GM19397 (cell line): Measurements from ENCODE around the gene ADAR.

Experiments used
- ATAC-seq: cut with Tn5 transposase; IDR thresholded peaks from one replicate; pipeline ENCODE4 v1.9.1; 2021; ENCODE audit warnings: mild to moderate bottlenecking, moderate library complexity; ENCODE audit not compliant: unreplicated experiment

Gene ADAR

DNA sequence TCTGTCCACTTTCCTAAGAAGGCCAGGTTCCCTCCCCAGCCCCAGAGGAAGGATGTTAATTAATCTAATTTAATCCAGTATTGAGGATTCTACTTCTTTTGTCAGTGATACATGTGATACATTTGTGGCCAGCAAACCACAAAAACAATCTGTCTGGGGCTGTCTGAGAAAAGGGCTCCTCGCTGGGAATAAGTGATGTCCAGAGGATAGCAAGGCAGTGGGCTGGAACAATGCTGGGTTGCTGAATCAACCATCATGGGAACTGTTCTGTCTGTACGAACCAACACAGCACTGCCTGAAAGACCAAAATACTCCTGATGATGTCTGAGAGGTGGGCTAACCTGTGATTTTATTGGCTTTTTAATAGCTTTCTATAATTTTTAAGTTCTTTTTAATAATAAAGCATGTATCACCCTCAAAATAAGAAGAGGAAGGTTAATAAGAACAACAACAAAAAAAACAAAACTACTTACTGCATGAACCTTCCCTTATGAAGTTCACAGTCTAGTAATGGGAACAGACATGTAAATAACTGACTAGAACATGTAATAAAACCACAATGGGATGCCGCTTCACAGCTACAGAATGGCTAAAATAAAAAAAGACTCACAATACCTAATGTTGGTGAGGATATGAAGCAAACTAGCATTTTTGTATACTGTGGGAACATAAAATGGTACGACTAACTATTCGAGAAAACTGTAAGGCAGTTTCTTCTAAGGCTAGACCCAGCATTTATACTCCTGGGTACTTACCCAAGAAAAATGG is 11.4 kb upstream of the ADAR start:
- ATAC-seq, result no peak

DNA sequence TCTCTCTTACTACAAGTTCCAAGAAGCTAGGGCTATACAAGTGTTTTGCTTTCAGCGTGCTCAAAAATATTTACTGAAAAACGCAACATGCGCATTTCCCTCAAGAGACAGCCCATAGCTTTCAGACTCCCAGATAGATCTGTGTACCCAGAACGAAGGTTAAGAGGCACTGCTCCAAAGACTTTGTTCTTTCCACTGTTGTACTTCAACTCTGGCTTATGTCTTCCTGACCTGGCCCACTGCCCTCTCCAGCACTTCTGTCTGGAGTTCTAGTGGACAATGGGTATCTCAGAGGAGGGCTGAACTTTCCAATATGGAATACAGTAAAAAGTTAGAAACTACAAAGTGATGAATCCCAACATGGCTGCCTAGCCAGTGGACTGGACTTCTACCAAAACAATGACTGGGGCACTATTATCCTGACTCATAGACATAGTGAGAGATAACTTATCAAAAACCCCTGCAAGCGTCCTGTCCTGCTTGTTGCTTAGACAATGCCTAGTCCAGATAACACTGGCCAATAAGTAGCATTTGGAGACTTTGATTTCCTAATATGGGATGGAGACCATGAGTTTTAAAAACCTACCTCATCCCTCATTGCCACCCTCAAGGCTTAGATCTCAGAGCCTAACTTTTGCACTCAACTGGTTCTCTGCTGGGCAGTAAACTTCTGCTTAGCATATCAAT is 8.8 kb upstream of the ADAR start:
- no peak for ATAC-seq

DNA sequence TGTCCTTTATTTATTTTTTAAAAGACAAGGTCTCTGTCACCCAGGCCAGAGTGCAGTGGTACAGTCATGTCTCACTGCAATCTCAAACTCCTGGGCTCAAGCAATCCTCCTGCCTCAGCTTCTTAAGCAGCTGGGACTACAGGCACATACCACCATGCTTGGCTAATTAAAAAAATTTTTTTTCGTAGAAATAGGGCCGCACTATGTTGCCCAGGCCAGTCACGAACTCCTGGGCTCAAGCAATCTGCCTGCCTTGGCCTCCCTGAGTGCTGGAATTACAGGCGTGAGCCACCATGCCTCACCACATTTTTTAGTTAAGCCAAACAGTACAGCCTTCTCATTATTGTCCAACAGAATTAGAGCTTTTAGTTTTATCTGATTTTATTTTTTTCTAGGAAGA is 7.4 kb upstream of the ADAR start:
- no peak for ATAC-seq

DNA sequence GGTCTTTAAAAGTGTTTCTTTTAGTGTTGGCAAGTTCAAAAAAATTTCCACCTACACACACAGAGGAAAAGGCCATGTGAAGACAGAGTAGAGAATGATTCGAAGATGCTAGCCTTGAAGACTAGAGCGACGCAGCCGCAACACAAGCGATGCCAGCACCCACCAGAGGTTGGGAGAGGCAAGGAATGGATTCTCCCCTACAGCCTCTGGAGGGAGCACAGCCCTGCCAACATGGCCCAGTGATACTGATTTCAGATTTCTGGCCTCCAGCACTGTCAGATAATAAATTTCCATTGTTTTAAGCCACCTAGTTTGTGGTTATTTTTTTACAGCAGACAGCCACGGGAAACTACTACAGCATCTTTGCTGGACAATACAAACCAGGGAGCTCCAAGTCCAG is 6.9 kb upstream of the ADAR start:
- ATAC-seq, result no peak

DNA sequence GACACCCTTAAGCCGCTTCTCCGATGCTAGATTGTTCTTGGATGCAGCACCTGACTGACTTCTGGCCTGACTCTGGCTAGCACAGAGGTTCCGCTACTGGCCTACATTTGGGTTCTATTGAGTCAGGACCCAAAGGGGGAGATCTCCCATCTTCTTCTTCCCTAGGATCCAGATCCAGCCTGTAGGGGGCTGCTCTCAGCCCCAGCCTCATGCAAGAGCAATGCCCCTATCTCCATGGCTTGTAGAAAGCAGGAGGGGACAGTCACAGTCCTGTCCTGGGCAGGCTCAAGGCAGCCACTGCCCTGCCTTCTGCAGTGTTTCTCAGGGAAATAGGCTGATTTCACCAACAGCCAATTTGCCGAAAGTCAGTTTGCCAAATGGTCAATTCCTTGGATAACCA is 6.3 kb upstream of the ADAR start:
- ATAC-seq, result no peak

DNA sequence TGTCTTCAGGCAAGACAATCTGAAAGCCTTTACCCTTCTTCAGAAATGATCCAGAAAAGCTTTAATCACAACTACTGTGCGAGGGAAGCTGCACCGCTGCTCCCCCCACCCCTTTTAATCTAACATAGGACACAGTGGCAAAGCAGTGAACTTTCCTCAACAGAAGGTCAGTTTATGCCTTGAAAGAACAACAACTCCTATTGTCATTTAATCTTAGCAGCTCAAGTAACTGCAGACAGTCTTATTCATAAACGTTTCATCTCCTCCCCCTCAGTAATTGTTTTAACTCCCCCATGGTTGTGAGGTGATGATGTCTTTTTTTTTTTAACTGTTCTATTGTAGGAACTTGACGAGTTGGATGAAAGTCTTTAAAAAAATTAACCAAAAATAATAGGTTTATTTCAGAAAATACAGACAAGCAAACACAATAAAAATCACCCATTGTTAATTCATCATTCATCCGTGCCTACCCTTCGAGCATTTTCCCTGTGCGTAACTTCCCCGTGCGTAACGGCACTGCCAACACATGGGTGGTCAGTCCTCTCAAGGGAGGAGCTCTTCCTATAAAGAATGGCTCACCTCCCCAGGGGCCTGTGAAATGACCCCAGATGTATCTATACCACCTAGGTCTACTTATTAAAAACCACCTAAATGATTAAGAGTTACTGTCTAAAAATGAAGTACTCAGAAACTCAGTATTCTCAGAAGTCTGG is 3.3 kb upstream of the ADAR start:
- ATAC-seq, result no peak

DNA sequence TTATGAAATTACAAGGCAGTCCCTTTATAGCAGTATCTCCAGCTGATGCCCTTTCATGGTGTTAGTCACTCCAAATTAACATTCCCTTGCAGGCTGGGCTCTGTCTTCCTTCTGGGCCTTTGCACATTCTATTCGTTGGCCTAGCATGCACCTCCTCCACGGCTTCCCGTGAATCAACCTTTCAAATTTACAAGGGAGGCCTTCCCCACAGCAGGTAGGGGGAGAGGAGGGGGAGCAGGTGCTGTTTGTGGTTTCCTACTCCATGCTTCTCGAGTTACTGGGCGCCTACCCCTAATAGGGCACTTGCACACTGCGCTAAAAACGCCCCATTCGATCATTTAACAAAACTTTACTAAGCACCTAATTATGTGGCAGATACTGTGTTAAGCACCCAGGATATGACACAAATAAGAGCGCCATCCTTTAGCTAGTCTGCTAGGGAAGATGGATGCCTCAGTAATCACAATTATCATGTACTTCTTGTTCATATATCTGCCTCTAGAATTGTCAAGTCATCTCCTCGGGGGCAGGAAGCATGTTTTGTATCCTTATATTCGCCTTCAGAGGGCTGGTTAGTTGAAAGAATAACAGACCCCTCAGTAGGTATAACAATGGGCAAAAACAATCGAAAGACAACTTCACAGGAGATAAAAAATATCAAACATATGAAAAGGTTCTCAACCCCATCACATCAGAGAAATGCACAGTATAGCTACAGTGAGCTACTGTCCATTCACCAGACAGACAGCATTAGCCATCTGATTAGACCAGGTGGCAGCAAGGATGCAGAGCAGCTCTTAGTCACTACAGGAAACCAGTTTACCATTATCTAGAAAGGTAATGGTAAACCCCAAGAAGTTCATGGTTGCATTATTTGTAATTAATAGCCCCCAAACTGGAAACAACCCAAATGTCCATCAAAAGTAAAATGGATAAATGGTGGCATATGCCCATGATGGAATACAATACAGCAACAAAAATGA is 1.7 kb upstream of the ADAR start:
- ATAC-seq, result no peak

DNA sequence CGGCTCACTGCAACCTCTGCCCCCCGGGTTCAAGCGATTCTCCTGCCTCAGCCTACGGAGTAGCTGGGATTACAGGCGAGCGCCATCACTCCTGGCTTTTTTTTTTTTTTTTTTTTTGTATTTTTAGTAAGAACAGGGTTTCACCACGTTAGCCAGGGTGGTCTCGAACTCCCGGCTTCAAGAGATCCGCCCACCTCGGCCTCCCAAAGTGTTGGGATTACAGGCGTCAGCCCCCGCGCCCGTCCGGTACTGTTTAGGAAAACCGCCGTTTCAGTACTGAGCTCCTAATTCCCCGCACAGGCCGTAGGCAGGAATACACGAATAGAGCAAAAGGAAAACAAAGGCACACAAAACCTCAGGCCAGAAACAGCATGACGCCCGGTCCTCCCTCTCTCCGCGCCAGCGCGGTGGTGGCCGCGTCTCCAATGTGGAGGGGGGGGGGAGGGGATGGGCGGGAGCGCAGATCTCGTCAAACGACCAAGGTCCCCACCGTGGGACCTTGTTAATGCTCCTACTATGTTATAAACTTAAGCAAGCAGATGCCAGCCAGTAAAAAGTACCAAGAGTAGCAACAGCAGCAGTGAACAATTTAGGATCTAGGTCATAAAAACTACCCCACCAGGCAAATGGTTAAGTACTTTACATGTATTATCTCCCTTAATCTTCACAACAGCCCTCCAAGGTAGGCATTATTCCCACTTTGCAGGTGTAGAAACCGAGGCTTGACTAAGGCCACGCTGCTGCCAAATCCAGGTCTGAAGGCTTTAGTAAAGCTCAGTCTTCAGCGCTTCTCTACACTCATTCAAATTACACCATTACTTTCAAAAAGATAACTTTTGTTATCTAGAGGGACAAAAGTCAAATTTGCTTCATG is 648 bp upstream of the ADAR start:
- ATAC-seq, result no peak

DNA sequence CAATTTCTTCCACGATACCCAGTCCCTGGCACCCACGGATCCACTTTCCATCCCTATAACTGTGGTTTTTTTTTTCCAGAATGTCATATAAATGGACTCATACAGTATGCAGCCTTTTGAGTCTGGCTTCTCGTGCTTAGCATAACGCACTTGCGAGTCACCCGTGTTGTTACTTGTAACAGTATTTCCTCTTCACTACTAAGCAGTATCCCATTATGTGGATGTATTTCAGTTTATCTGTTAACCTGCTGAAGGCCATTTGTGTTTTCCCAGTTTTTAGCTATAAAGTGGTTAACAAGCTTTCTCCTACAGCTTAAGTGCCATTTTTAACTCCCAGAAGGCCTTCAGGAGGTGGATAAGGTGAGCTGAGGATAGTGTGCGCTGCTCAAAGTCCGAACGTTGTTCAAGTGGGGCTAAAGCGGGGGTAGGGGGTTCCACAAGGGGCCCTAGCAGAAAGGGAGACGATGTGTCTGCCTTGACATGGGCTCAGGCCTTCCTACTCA is 829 bp downstream of the ADAR start:
- no peak for ATAC-seq

DNA sequence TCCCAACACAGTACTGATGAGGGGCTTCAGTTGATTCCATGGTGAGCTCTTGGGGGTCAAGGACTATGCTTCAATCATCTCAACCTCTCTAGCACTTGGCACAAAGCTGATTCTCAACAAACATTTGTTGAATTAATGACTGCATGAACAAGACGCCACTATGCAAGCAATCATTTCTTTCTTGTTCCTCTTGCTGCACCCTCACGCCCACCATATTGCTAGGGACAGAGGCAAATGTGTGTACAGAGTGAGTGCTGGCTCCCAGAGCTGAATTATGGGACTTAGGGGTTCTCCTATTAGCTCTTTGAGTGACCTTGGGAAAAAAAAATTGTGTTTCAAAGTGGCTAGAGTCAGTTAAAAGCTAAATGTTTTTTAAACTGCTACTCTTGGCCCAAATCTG is 2.5 kb downstream of the ADAR start:
- no peak for ATAC-seq

DNA sequence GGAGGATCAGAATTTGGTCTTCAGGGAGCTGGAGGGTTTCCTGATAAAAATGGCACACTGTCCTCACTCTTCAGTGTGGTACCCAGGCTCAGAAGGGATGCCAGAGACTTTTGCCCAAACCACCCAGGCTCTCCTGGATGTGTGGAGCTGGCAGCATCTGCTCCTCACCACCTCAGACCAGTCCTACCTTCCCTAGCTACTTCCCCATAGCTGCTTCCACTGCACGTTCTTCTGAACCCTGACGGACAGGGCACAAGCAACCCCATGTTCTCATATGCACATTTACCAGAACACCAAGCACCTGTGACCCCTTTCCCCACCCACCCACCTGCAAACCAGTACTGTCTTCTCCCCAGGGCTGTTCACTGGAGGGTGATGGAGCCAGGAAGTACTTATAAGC is 4.7 kb downstream of the ADAR start:
- no peak for ATAC-seq

DNA sequence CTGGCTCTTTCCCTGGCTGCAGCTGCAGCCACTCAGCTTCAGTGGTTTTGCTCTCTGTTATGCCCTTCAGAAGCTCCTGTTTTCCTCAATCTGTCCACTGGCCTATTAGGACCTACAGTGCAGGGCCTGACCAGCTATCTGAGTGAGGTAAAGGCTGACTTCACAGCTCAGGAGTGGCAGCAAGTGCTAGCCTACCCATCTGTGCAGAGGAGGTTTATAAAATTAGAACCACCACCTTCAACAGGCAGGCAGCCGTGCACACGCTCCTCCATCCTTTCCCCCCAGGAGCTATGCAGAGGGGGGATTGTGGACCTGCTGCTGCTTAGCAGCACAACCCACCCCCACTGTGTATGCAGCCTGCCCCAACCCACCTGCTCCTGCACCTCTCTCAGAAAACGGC is 8.3 kb downstream of the ADAR start:
- ATAC-seq, result no peak

DNA sequence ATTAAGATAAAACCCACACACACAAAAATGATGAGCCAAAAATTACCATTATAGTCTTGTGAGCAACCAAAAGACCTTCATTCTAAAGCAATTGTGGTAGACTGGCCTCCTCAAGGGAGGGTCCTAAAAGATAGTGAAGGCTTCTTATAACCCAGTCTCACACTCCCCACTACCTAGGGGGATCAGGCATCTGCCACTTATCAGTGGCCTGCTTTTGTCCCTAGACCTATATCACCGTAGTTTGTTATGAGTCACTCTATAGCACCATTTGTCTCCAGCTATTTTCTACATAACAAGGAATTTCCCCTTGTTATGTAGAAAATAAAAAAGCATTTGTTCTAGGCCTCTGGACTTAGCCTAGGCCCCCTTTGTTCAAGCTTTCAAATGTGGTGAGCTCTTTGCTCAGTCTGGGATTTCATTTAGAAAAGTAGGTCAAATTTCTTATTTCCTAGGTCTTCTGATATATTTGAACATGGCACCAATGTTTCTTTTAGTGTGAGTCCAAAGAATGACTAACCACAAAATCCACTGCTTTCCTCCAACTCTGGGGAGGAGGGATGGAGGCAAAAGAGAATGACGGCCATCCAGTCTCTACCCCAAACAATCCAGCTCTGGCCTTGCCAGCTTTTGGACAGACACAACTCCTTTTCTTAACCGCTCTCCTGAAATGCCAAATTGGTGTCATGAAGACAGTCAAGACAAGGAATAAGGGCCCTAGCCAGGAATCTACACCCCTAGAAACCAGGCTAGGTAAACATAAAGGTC is 8.9 kb downstream of the ADAR start:
- no peak for ATAC-seq

DNA sequence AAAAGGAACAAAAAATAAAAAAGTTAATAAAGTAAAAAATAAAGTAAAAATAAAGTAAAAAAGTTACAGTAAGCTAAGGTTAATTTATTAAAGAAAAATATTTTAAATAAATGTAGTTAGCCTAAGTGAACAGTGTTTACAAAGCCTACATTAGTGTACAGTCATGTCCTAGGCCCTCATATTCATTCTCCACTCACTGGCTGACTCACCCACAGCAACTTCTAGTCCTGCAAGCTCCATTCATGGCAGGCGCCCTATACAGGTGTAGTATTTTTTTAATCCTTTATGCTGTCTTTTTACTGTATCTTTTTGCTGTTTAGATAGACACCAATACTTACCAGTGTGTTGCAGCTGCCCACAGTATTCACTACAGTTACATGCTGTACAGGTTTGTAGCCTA is 12.4 kb downstream of the ADAR start:
- no peak for ATAC-seq

DNA sequence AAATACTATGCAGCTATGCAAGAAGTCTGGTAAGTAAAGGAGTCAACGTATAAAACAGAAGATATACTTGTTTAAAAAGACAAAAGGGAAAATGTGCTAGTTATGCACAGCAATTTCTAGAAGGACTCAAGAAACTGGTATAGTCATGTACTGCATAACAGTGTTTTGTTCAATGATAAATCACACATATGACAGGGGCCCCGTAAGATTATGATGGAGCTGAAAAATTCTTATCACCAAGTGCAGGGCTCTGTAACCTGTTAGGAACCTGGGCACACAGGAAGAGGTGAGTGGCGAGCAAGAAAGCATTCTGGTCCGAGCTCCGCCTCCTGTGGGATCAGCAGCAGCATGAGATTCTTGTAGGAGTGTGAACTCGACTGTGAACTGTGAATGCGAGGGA is 13.2 kb downstream of the ADAR start:
- no peak for ATAC-seq

DNA sequence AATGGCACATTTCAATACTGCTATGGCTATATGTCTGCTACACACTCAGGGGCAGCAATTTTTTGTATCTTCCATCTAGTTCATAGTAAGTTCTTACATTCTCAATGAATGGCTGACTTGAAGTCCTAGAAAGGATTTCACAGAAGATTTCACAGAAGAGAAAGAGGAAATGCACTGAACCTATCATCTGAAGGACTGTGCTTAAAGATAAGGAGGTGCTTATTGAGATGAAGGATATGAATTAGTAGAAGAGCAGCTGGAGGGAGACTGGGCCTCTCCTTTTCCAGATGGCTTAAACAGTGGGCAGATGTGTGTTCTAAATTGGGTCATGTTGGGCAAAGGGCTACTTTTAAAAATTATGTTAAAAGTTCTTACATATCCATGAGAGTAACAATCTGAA is 14.6 kb downstream of the ADAR start:
- no peak for ATAC-seq

DNA sequence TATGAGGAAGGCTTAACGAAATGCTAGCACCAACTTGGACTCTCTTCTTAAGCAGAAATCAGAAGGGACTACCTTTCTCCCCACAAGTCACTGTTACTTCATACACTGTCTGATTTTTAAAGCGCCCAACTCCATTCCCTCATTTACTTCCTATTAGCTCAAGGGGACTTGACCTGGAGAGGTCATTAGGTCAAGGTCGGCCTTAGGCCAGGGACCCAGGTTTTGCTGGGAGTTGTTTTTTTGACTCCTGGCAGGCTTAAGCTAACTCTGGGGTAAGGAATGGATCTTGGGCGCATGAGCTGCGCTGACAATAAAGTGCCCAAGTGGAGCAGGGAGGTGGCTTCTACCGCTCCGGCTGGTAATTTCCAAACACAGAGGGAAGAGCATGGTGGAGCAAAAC is 16.8 kb downstream of the ADAR start:
- no peak for ATAC-seq

DNA sequence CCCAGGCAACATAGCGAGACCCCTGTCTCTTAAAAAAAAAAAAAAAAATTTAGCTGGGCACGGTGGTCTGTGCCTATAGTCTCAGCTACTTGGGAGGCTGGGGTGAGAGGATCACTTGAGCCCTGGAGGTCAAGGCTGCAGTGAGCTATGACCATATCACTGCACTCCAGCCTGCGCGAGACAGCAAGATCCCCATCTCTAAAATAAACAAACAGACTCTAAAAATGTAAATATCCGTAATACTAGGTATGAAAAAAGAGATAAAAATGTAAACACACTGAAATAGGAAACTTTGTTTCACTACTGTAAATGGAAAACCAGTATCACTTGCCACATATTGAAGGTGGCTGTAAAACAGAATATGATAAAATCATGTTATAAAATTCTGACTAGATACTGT is 17.2 kb downstream of the ADAR start:
- no peak for ATAC-seq

DNA sequence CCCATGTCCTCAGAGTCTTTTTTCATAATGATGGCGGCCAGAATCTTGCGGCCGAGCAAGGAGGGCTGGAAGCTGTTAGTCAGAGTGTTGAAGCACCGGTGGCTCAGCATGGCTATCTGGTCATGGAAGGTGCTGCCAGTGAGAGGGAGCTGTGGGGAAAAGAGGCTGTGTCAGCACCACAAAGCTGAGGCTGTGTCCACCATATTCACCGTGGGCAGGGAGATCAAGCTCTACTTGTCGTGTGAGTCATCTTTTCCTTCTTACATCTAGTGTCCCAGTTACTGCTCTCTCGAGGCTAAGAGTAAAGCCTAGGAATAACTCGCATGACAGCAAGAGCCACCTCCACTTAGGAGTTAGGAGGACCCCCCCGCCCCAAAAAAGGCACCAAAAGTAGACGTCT is 18.2 kb downstream of the ADAR start:
- ATAC-seq, result no peak
